Kidney tubule cell (primary cell): ENCODE measurements around the gene PLCL2.

Experiments used
- DNase-seq: peaks from one replicate; pipeline ENCODE4 v3.0.0-alpha.2; 2018; ENCODE audit warnings: low spot score

Gene PLCL2

DNA sequence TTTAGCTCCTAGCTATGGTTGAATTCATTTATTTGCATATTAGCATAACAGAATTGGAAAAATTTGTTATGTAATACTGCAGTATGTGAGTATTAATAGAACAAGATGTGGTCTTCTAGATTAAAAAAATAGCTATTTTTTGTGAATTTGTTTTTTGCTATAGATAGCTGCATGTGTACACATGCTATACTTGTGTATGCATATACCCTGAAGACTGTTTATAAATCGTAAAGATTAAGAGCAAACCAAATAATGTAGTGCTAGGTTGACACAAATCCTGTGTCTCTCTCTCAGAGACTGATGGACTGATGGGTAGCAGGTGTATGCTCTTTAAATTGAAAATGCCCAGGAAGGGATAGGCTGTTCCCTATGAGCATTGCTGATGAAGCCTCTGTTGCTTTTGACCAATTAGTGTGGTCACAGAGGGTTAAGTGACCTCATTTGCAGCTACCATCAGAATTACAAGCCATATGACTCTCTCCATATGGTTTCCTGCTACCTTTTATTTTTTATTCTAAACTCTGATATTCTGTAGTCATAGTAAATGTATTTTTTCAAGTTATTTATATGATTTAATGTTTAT is 9.0 kb downstream of the PLCL2 start:
- no peak for DNase-seq

DNA sequence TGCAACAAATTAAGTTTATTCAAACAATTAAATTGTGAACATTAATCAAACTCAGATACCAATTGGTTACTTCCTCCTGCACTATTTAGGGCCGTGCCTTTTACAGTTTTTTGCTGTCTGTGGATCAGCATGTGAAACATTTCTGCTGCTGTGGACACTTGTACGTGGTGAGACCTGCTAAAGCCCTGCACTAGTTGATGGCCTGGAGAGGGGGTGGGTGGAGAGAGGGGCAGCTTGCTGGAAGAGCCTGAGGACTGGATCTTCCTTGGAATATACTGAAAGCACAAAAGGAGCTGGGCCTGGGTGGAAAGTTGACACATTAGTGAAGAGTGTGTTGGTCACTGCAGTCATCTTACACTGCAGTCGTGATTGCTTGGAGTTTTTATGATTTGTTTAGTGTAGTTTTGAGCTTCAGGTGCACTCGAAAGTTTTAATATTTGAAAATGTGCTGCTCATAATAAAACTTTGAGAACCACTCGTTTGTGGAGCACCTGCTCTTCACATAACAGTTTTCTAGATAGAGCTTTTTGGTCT is 11.4 kb downstream of the PLCL2 start:
- no peak for DNase-seq

GRCh38 chr3:16896820-16897219 is 12.1 kb downstream of the PLCL2 start:
- DNase-seq = no peak

DNA sequence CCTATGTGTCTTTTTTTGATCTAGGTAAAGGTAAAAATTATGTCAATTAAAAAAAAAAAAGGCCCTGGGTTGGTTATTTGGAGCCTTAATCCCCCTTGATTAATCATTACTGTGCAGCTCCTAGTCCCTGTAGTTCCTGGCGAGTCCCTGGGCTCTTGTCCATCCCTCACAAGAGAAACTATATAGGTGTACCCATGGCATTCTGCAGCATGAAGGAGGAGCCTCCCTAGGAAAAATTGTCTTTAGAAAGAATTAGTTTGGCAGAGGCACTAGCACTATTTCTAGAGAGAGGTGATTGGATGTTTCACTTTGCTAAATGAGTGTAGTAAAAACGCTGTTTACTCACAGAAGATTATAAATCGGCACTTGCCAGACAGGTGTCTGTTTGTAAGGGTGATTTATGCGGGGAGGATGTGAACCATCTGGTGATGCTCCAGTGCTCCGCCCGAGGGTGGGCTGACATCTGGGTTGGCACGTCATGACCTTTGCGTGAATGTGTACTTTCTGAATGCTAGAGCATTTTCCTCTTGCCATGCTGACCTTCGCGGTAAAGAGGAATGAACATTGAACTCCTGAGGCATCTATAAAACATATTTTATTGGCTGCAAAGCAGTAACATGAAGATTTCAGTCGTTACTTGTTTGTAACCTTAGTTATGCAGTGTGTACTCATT is 12.6 kb downstream of the PLCL2 start:
- peak; percentile 64 for DNase-seq

- no peak for DNase-seq
Observed at GRCh38 chr3:16898595-16899395, 14.0 kb downstream of the PLCL2 start.

DNA sequence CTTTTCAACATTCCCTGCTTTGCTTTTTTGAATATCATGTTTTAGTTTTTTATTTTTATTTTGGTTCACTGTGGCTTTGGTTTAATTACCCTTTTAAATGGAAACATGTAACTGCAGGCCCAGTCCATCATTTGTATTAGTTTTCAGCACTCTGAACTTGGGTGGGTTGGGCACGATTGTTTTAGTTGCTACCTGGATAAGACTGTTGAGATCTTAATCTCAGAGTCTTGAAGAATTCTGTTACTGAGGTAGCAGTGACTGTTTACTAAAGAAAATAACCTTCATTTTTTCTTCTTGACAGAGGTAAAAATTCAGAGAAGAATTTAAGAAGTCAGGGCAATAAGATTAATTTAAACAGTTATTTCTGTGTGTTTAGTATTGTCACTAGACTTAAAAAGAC is 15.2 kb downstream of the PLCL2 start:
- DNase-seq = no peak

DNA sequence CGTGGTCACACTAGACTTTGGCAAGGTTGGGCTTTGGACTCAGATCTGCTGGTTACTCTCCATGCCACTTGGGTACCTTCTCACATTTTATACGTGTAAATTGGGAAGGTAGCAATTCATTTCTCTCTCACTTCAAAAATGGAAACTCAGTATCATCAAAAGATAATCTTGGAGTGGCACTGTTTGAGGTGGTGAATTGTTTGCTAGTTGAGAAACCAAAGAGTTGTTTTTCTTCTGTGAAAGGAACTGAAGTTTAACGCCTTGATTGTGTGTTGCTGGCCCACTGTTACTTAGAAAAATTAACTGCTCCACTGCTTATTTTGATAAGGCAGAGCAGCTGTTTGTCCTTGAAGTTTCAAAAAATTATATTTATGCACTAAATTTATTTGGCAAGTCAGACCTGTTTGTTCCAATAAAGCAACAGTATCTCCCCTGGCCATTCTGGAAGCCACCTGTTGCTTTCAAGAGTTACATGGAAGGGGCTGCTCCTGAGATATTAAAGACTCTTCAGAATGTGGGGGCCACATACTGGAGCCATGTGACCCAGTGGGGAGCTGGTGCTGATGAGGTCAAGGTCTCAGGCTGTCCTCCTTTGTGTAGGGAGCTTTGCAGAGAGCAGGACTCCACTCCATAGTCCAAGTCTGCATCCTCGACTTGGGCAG is 16.2 kb downstream of the PLCL2 start:
- no peak for DNase-seq

- DNase-seq = no peak
Observed at GRCh38 chr3:16904423-16905417, 20.0 kb downstream of the PLCL2 start.

DNA sequence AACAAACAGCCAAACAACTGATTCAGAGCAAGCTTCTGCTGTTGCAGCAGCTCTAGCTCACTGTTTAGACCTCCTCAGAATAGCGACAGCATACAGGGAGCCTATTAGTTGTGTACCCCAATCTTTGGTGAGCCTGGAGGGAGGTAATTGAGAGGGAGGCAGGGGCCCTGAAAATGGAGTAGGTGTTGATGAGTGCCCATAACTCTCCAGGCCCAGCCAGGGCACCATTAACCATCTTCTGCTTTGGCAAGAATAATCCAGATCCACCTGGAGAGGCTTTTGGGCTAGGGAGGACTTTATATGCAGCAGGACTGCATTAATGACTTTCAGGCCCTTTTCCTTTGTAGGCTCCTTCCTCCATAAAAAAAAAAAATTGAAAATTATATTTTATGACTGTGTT is 20.9 kb downstream of the PLCL2 start:
- no peak for DNase-seq

DNA sequence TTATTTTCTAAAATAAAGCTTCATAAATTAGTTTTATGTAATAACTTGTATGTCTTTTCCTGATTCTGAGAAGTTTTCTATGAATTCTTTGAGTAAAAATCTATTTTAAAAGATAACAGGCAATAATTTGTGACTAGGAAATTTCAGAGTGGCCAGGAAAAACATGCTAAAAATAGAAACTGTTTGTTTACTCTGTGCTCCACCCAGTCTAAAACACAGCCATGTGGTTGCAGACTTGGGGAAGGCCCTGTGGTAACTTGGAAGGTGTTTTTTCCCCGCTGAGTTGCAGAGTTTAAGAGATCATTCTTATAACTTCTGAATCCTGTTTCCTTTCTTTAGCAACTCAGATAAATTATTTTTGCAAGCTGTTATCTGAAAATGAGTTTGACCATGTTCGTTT is 21.9 kb downstream of the PLCL2 start:
- no peak for DNase-seq

GRCh38 chr3:16907243-16907642 is 22.5 kb downstream of the PLCL2 start:
- no peak for DNase-seq

DNA sequence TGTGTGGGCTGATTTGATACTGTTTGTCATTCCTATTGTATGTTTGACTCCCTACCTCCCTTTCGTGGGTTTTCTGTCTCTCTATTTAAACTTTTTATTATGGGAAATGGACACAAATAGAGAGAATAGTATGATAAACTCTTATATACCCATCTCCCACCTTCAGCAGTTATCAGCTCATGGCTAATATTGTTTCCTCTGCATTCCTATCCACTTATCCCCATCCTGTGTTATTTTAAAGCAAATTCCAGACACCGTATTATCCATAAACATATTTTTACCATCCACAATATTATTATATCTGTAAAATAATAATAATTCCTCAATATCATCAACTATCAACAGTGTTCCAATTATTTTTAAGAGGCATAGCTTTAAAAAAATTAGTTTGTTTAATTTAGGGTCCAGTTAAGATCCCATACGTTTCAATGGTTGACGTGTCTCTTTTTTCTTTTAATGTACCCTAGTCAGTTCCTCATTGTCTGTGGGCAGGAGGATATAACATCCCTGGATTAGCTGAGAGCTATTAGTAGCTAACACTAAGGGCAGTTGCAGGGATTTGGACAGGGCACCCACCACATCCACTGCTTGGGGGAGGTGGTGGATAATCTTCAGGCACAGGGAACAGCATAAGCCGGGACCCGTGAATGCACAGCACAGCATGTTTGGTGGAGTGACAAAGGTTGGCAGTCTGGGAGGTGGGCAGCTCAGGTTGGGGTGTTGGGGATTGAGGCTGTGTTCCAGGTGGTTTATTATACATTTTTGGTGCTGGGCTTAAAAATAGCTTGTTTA is 23.5 kb downstream of the PLCL2 start:
- no peak for DNase-seq

DNA sequence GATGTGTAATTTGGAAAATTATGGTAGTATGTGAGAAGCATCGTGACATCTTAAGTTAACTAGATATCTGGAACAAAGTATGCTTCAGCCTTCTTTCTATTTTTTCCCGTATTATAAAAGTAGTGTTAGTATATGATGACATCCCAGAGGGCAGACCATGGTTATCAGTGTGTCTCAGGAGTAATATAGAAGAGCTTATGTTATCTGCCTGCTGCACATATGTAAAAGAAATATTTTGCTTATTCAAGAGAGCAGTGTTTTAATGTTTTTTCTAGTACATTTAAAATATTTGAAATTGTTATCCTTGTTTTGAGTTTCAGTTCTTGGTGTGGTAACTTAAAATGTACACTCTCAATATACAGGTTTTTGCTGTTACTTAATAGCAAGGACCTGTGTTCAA is 24.1 kb downstream of the PLCL2 start:
- no peak for DNase-seq

DNA sequence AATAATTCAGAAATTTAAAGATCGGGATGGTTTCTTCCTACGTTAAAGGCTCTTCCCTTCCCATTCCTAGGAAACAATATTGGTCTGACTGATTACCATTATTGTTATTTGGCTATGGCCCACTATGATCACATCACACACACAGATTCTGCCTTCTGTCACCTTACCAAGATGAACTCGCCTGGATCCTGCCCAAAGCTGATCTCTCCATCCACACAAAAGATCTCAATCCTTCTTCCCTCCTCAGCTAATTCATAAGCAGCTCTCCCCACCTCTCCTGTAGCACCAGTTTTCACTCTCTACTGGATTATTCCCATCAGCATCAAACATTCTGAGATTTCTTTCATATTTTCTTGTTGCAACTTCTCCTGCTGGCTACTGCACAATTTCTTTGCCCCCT is 25.0 kb downstream of the PLCL2 start:
- DNase-seq = no peak

DNA sequence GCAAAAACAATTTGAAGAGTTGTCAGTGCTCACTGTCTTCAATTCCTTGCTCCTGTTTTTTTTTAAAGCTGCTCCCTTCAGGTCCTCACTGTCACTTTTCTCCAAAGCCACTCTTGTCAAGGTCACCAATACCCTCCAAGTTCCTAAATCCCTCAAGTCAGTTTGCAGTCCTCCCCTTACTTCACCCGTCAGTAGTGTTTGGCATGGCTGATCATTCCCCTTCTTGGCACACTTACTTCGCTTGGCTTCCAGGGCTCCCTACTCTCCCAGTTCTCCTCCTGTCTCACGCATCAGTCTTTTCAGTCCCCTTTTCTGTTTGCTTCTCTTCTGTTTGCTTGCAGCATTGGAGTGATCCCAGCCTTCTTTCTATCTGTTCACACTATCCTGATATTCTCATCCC is 25.5 kb downstream of the PLCL2 start:
- no peak for DNase-seq

DNA sequence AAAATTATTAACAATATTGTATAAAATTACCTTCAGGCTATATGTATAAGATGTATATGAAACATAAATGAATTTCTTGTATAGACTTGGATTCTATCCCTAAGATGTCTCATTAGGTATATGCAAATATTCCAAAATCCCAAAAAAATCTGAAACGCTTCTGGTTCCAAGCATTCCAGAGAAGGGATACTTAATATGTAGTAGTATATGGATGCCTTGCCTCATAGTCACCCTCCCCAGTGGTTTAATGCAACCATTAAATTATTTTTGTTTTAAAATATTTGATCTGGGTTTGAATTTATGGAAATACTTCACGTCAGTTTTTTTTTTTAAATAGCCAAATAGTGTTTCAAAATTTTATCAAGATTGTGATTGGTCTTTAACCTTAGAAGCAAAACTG is 27.2 kb downstream of the PLCL2 start:
- no peak for DNase-seq

DNA sequence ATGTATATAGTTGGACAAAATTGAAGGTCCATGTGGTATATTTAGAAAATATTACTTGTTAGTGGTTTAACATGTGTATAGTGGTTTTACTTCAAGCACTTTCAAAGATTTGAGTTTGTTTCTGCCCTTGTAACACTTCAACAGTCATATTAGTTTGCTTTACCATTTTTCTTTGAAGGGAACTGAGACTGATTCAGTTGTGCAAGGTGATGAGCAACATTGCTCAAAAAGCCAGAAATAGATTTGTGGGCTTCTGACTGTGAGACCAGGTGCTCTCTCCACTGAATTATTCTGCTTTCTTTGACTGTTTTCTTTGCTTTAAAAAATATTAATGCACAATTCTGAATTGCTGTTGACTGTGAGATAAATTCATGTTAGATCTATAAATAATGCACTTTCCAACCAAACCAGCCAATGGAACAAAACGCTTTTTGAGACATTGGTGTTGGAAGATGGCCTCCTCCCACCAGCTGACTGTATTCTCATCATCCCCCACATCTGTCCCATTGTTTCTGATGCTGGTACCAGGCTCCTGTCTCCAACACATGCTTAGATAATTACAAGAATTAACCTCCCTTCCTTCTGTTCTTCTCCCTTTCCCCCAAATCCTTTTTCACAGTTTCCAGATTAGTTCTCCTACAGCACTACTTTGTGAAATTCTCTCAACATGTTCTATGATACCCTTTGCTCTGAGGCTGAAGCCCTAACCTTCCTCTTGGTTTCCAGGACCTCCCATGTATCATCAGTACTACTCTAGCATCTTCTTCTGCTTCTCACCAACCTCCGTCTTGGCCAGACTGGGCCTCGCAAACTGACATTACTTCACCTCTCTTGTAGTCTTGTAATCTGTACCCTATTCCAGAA is 27.9 kb downstream of the PLCL2 start:
- no peak for DNase-seq

- no peak for DNase-seq
Observed at GRCh38 chr3:16913264-16913580, 28.5 kb downstream of the PLCL2 start.

- no peak for DNase-seq
Observed at GRCh38 chr3:16916840-16917239, 32.1 kb downstream of the PLCL2 start.
